Osteocyte (in vitro differentiated cells): ENCODE data around the gene EFNB2. TPM values are rescaled to one million over a fixed set of nuclear protein-coding genes. Genes with fewer than 3 reads are reported as not detected.

Source experiments
- DNase-seq: peaks from one replicate; pipeline ENCODE4 v3.0.0; 2021; ENCODE audit warnings: mixed read lengths; ENCODE audit not compliant: unreplicated experiment; ENCODE audit errors: extremely low spot score
- H3K27ac Mint-ChIP-seq: one replicate; pipeline ENCODE4 v1.8.0; 2021; ENCODE audit warnings: mild to moderate bottlenecking, mixed read lengths; ENCODE audit not compliant: unreplicated experiment
- H3K27me3 Mint-ChIP-seq: one replicate; pipeline ENCODE4 v1.8.0; 2021; ENCODE audit warnings: mixed read lengths; ENCODE audit not compliant: unreplicated experiment
- H3K36me3 Mint-ChIP-seq: one replicate; pipeline ENCODE4 v1.8.0; 2021; ENCODE audit warnings: mixed read lengths; ENCODE audit not compliant: unreplicated experiment
- H3K4me1 Mint-ChIP-seq: one replicate; pipeline ENCODE4 v1.8.0; 2021; ENCODE audit warnings: mixed read lengths; ENCODE audit not compliant: unreplicated experiment
- H3K4me3 Mint-ChIP-seq: one replicate; pipeline ENCODE4 v1.8.0; 2021; ENCODE audit warnings: mild to moderate bottlenecking, moderate library complexity, mixed read lengths; ENCODE audit not compliant: unreplicated experiment
- H3K9me3 Mint-ChIP-seq: one replicate; pipeline ENCODE4 v1.8.0; 2021; ENCODE audit warnings: mixed read lengths; ENCODE audit not compliant: unreplicated experiment
- total RNA-seq: library from RNA; stranded (reverse); gene quantifications from 2 replicates; pipeline ENCODE4 v1.2.1, GENCODE V29; 2021
- TF ChIP-seq, protein P1 (sequence below): fragments of 200-600 bp; sonication (generic); IDR thresholded peaks from 2 replicates; pipeline ENCODE4 v1.5.0; 2021; ENCODE audit warnings: antibody characterized with exemption, mild to moderate bottlenecking, moderate library complexity

Gene EFNB2
- total RNA-seq, 1 donor from 2014 or later, result 50.0 TPM

DNA sequence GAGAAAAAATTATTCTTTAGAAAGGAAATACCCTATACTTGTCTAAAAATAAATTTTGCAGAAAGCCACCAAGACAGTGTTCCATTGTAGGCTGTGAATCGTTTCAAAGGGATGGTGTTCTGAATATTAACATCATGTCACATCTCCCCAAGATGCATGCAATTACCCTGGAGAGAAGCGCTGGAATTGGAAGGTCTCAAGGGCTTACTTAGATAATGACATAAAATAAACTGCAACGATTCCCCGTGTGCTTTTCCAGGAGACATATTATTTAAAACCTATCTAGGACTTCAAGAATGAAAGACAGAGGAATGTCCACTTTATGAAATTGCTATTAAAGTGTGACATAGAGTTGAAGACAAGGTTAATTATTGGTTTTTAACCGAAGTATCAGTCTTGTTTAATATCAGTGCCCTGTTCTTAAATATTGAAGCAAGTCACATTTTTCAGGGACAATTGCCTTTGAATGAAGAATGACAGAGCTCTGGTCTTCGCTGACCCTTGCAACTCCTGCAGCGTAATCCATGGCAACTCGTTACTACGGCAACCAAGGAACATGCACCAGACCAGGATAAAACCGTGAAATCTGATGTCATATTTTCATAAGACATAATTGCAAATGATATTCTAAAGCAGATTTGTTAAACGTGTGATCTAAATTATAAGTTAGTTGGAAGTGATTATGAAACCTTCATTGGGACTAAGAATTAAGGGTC, 91.7 kb downstream of the EFNB2 start:
- TF ChIP-seq, protein P1, sequence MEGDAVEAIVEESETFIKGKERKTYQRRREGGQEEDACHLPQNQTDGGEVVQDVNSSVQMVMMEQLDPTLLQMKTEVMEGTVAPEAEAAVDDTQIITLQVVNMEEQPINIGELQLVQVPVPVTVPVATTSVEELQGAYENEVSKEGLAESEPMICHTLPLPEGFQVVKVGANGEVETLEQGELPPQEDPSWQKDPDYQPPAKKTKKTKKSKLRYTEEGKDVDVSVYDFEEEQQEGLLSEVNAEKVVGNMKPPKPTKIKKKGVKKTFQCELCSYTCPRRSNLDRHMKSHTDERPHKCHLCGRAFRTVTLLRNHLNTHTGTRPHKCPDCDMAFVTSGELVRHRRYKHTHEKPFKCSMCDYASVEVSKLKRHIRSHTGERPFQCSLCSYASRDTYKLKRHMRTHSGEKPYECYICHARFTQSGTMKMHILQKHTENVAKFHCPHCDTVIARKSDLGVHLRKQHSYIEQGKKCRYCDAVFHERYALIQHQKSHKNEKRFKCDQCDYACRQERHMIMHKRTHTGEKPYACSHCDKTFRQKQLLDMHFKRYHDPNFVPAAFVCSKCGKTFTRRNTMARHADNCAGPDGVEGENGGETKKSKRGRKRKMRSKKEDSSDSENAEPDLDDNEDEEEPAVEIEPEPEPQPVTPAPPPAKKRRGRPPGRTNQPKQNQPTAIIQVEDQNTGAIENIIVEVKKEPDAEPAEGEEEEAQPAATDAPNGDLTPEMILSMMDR, result no peak
- H3K4me1 Mint-ChIP-seq, result peaks cover 9% of the 10 kb centered on the region
- H3K27me3 Mint-ChIP-seq, result peaks cover 4% of the 10 kb centered on the region
- no peaks in the 10 kb centered on the region for H3K36me3 Mint-ChIP-seq
- H3K9me3 Mint-ChIP-seq, result no peaks in the 10 kb centered on the region
- no peak overlapping the region for H3K27ac Mint-ChIP-seq
- no peak overlapping the region for H3K4me3 Mint-ChIP-seq
- DNase-seq, result no peak

DNA sequence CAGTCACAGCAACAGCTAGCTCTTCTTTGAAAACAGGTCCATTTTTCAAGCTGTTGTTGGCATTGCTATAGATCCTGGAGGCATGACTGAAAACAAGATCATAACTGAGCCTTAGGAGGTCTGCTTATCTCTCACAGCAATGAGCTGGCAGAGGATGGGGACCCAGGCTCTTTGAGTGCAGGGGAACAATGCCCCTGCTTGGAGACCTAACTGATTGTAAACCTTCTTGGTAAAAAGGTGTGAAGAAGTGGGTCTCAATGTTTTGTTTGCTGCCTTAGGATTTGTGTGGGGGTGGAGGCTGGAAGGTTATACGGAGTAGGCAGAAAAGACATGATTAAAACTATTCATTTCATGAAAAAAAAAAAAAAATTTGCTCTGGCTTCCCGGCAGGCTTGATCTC, 94.6 kb downstream of the EFNB2 start:
- no peak overlapping the region for H3K4me3 Mint-ChIP-seq
- no peak overlapping the region for H3K27ac Mint-ChIP-seq
- no peaks in the 10 kb centered on the region for H3K36me3 Mint-ChIP-seq
- no peak for DNase-seq
- H3K9me3 Mint-ChIP-seq, result no peaks in the 10 kb centered on the region
- peaks cover 7% of the 10 kb centered on the region for H3K4me1 Mint-ChIP-seq
- TF ChIP-seq, protein P1, result no peak
- peaks cover 4% of the 10 kb centered on the region for H3K27me3 Mint-ChIP-seq

Other genes starting within 250 kb of the EFNB2 start
- 65.8 and 78.8 TPM in 2 replicates for gene ARGLU1, start 32.5 kb upstream of the EFNB2 start, total RNA-seq